HG03025 (cell line): Measurements from ENCODE around the gene CFAP251.
A peak's percentile ranks its signal among the peaks of the same experiment; 100 is the strongest.
"Not testable (repeated sequence)": the region's sequence is repeated elsewhere in the genome, so short reads cannot be mapped to it uniquely, and the experiment has no call there.

Source experiments
- ATAC-seq: cut with Tn5 transposase; IDR thresholded peaks from one replicate; pipeline ENCODE4 v1.9.1; 2021; ENCODE audit warnings: mild to moderate bottlenecking, moderate library complexity; ENCODE audit not compliant: unreplicated experiment, low FRiP score

CFAP251 gene, protein sequence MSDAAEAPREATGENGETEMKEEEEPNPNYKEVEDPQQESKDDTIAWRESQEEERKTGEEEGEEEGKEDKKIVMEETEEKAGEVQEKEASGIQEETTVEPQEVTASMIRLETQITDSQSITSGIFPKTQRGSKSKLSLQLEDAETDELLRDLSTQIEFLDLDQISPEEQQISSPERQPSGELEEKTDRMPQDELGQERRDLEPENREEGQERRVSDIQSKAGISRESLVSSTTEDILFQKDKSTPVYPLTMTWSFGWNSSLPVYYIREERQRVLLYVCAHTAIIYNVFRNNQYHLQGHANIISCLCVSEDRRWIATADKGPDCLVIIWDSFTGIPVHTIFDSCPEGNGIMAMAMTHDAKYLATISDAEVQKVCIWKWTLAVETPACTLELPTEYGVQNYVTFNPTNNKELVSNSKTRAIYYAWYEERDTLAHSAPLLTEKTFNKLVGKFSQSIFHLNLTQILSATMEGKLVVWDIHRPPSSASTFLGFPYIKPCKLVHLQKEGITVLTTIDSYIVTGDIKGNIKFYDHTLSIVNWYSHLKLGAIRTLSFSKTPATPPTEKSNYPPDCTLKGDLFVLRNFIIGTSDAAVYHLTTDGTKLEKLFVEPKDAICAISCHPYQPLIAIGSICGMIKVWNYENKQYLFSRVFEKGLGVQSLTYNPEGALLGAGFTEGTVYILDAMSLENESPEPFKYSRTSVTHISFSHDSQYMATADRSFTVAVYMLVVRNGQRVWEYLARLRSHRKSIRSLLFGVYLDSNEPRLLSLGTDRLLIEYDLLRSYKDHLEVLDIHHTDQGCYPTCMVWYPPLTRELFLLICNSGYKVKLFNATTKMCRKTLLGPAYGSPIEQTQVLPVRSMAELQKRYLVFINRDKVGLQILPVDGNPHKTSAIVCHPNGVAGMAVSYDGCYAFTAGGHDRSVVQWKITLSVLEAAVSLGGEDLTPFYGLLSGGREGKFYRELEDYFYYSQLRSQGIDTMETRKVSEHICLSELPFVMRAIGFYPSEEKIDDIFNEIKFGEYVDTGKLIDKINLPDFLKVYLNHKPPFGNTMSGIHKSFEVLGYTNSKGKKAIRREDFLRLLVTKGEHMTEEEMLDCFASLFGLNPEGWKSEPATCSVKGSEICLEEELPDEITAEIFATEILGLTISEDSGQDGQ

DNA sequence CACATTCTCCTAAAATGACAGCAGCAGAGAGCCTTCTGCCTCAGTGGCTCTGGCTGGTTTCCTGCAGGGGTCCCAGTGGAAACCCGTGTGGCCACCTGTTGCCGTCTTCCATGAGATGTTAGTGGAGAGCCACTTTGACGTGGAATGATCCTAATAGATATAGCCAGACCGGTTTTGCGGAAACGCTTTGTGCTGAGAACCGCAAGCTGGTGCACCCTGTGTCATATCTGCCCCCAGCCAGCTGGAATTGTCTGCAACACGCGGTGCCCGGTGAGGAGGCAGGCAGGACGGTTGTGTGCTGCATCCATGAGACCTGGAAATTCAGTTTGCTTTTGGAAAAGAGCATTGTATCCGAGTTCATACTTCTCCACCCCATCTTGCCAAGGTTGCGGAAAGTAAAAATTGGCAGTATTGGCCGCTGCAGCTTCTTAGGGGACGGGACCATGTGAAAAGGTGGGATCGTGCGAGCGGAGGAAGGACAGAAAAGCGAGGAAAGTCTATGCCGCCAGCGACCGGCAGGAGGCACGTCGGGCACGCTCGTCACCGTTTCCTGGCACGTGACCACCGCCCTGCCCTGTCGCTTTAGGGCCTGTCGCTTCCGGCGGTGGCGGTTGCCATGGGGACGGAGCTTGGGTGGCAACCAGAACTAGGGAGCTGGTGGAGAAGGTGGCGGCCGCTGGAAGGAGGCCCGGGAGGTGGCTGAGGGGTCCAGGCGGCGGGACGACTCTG is at the start of gene CFAP251:
CFAP251 (plus strand) TSS at position 643 of the 729 bp plus-strand sequence. CDS start 2,714 bp downstream, outside the sequence.
- ATAC-seq: peak; percentile 86

DNA sequence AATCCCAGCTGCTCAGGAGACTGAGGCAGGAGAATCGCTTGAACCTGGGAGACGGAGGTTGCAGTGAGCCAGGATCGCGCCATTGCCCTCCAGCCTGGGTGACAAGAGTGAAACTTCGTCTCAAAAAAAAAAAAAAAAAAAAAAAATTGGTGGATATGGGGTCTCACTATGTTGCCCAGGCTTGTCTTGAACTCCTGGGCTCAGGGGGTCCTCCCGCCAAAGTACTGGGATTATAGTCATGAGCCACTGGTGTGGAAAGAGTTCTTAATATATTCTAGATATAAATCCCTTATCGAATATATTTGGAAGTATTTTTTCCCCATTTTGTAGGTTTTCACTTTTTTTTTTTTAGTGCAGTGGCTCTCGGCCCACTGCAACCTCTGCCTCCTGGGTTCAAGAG is 49.2 kb upstream of the CFAP251 start:
- not testable (repeated sequence) for ATAC-seq

DNA sequence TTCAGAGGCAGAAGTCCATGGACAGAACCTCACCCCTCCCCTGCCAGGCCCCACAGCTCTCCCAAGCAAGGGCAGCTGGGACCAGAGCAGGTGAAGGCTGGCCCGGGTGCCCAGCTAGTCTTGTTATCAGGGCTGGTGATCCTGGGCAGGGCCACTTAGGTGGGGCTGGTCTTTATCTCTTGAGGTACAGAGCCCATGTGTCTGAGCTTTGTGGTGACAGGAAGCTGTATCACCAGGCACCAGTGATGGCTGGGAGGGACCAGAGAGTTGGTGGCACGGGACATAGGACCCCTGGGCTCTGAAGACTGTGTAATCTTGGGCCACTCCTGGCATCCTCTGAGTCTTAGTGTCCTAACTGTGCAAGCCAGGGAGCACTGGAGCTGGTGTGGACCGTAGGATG is 46.9 kb upstream of the CFAP251 start:
- no peak for ATAC-seq

DNA sequence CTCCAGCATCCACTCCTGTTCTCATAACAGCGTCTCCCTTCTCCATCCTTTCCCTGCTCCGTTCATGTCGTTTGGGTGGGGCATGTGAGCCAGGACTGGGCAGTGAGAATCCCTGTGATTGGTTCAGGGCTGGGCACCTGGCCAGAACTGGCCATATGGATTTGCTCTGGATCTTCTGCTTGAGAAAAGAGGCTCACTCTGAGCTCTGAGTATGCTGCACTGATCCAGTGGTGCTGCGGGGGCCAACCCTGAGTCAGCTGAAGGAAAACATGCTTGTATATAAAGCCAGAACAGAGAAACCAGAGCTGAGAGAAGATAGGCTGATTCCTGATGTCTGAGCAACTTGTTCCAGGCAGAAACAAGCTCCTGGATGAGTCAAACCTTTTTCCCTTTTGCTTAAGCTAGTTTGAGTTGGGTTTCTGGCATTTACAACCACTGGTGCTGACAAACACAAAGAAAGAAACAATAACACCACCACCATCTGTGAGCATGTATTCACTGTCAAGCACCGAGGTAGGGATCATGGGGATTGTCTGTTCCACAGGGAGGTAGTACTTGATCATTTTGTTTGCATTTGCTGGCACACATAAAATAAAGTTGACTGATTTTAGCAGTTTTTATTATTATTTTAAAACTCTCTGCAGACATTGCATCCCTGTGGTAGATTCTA is 45.7 kb upstream of the CFAP251 start:
- ATAC-seq: no peak

DNA sequence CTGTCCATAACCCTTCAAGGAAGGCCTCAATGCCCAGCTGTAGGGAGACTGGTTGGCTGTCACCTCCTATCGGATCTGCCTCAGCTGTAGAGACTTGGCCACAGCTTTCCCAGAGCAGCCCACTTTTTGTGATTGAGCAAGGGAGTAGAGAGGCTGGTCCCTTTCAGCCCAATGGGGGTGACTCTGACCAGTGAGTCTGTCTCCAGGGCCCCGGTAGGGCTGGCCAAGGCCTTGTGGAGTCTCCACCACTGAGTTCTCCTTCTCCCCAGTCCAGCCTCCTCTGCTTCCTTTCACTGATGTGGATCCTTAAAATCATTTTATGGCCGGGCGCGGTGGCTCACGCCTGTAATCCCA is 45.2 kb upstream of the CFAP251 start:
- no peak for ATAC-seq

DNA sequence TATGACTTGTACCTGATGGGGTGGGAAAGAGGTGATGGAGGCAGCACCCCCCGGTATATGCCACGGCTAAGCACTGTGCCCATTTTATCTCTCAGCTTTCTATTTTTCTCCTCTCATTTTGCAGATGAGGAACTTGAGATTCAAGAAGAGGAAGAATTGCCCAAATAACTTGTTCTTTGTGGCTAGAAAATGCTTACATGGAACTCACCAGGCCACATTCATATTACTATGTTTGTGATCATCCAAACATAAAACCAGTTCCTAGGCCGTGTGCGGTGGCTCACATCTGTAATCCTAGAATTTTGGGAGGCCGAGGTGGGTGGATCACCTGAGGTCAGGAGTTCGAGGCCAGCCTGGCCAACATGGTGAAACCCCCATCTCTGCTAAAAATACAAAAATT is 44.3 kb upstream of the CFAP251 start:
- no peak for ATAC-seq

DNA sequence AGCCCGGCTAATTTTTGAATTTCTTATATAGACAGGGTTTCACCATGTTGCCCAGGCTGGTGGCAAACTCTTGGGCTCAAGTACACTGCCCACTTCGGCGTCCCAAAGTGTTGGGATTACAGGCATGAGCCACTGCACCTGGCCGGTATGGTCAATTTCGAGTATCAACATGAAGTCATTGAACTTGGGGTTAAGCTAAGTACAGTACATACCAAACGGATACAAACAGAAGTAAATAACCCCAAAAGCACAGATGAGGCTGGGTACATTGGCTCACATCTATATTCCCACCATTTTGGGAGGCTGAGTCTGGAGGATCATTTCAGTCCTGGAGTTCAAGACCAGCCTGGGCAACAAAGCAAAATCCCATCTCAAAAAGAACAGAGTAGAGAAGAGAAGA is 42.8 kb upstream of the CFAP251 start:
- ATAC-seq: no peak

DNA sequence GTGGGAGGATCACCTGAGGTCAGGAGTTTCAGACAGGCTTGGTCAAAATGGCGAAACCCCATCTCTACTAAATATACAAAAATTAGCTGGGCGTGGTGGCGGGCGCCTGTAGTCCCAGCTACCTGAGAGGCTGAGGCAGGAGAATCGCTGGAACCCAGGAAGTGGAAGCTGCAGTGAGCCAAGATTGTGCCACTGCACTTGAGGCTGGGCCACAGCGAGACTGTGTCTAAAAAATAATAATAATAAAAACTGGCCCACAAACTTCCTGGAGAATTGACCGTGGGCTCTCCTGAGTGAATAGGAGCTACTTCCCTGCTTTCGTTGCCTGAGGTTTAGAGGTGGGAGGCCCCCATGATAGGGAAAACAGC is 42.3 kb upstream of the CFAP251 start:
- ATAC-seq: not testable (repeated sequence)

DNA sequence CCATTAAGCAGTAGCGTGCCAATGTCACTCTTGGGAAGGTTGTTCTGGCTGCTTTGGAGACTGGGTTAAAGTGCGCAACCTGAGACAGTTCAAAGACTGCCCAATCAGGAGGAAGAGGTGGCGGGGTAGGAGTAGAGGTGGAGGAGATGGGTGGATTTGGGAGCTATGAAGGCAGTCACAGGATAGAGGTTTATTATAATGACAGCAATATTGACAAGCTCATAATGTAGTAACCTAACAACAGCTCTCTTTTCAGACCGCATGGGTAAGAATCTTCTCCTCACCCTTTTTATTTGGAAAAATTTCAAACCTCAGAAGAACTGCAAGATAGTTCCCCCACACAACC is 35.1 kb upstream of the CFAP251 start:
- no peak for ATAC-seq

DNA sequence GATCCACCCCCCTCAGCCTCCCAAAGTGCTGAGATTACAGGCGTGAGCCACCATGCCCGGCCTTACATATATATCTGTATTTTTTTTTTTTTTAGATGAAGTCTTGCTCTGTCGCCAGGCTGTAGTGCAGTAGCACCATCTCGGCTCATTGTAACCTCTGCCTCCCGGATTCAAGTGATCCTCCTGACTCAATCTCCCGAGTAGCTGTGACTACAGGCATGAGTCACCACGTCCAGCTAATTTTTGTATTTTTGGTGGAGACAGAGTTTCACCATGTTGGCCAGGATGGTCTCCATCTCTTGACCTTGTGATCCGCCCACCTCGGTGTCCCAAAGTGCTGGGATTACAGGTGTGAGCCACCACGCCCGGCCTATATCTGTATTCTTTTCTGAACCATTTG is 33.3 kb upstream of the CFAP251 start:
- ATAC-seq: not testable (repeated sequence)

DNA sequence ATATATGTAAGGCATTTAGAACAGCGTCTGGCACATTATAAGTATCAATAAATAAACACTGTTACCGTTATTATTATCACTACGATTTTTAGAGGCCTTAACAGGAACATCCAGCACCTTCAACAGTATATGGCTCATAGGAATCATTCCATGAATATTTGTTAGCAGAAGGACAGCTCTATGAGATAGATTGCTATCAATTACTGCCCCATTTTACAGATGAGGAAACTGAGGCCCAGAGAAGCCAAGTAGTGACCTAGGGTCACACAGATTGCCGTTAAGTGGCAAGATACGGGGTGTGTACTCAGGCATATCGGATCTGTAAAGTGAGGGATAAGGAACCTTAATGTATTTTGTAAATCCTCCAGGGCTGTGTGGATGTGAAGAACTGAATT is 30.3 kb upstream of the CFAP251 start:
- no peak for ATAC-seq

DNA sequence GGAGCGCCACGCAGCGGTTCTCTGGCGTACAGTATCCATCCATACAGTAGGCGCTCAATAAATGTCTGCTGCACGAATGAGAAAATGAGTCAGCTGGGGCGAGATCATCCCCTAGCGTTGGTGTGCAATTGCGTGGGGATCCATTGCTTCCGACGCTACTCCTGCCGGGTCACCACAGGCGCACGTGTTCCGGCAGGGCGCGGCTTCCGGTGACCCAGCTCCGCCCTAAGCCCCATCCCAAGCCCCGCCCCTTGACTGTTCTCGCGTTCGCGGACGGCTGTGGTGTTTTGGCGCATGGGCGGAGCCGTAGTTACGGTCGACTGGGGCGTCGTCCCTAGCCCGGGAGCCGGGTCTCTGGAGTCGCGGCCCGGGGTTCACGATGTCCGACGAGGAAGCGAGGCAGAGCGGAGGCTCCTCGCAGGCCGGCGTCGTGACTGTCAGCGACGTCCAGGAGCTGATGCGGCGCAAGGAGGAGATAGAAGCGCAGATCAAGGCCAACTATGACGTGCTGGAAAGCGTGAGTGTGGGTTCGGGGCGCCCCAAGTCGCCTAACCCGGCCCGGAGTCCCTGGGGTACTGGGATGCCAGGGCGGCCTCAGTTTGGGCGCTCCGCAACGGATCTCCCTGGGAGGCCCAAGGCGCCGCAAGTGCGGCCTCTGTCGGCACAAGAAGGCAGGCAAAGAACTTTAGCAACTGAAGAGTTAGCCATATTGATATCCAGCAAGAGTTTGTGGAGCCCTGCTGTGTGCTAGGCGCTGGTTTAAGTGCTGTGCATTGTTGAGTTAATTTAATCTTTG is 29.7 kb upstream of the CFAP251 start, which contains the start of gene PSMD9:
PSMD9 (plus strand) TSS at position 313 of the 796 bp plus-strand sequence; CDS start at position 380, 67 bp downstream.
- ATAC-seq: peak; percentile 90

DNA sequence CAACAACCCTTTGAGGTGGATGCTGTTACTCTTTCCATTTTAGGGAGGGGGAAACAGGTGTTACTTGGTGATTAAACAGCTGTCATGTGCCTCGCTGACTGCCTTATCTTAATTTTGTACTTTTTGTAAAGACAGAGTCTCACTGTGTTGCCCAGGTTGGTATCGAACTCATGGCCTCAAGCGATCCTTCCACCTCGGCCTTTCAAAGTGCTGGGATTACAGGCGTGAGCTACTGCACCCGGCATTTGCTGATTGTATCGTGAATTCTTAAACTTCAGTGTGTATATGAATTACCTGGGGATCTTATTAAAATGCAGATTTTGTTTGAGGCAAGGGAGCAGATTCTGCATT is 29.1 kb upstream of the CFAP251 start:
- ATAC-seq: no peak

DNA sequence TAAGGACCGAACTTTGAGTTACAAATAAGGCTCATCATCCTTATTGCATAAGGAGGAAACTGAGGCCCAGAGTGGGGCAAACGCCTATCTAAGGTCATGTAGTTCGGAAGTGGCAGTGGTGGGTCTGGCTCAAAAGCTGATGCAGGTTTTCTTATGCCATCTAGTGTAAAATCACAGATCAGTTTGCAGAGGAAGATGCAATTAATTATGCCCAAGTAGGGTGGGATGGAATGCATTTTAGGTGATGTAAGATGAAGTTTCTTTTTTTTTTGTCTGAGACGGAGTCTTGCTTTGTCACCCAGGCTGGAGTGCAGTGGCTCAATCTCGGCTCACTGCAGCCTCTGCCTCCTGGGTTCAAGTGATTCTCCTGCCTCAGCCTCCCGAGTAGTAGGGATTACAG is 28.7 kb upstream of the CFAP251 start:
- not testable (repeated sequence) for ATAC-seq

DNA sequence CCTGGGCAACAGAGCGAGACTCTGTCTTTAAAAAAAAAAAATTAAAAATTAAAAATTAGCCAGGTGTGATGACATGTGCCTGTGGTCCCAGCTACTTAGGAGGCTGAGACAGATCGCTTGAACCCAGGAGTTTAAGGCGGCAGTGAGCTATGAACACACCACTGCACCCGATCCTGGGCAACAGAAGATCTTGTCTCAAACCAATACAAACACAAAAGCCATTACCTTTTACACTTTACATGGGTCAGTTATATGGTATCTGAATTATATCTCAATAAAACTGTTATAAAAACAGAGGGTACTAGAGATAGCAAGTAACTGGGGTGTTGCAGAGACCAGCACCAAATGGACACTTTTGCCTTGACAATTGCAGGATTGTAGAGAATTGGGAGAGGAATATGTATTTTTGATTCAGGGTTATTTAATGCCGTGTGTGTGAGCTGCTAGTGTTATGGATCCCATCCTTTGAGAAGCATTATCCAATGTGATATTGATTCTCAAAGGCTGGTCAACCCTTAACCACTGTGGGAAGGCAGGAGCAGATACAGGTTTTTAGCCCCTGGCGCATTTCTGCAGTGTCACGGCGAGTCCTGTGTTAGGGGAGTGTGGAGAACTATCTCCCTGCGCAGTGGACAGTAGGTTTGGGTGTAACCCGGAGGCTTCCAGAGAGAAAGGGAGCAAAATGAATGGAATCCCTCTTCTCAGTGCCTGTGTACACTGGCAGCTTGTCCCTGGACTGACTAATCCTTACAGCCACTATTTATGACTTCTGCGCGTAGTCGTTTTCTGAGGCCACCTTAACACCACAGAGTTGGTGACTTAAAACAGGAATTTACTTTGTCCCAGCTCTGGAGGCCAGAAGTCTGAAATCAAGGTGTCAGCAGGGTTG is 25.5 kb upstream of the CFAP251 start:
- no peak for ATAC-seq

DNA sequence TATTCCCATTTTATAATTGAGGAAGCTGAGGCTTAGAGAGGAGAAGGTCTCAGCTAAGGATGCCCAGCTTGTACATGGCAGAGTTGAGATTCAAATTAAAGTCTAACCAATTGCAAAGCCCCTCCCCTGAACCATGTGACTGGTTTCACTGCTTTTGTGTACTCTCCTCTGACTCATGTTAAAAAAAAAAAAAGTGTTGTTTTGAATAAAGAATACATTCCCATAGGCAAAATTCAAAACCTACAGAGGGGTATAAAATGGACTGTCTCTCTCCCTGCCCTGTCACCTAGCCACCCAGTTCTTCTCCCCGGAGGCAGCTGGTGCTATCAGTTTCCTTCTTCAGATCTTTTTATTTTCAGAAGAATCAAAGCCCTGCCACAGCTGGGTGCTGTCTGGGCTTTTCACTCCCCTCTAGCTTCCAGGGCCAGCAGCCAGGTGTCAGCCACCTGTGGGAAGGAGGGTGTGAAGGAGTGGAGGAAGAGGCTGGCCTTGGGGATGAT is 24.4 kb upstream of the CFAP251 start:
- no peak for ATAC-seq

DNA sequence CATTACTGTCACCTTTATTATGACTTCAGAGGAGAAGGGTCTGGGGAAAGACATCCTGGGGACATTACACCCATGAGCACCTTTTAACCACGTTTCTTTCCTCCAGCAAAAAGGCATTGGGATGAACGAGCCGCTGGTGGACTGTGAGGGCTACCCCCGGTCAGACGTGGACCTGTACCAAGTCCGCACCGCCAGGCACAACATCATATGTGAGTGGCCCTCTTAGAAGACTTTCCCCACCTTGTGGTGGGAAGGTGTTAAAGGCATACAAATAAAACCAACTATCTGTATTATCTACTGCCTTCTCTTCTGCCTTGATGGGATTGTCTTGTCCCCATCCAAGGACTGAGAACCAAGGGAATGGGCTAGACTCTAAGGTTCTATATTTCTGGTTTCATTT is 23.8 kb upstream of the CFAP251 start:
- ATAC-seq: no peak

DNA sequence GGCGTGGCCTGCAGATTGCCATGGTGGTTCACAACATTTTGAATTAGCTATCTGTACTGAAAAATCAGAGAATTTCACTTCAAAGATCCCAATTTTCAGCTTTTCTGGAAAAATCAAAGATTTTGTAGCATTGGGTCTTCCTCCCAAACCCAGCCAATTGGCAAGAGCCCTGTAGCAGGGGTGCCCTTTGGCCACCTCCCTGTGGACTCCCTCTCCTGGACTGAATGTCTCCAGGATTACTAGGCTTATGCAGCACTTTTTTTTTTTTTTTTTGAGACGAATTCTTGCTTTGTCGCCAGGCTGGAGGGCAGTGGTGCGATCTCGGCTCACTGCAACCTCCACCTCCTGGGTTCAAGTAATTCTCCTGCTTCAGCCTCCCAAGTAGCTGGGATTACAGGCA is 20.1 kb upstream of the CFAP251 start:
- ATAC-seq: no peak
